Left ventricle myocardium inferior (tissue), 1 donor: Measurements from ENCODE around the gene SIK3. TPM values are rescaled to one million over a fixed set of nuclear protein-coding genes. Genes with fewer than 3 reads are reported as not detected.

ENCODE experiments used
- DNase-seq: peaks from one replicate; pipeline ENCODE4 v3.0.0-alpha.2; 2020
- H3K27ac ChIP-seq: fragments of 200-600 bp; replicated peaks from 2 replicates; pipeline ENCODE4 v1.8.0; 2021
- H3K27me3 ChIP-seq: fragments of 200-600 bp; 2 replicates; pipeline ENCODE4 v1.8.0; 2021; ENCODE audit warnings: low read depth
- H3K36me3 ChIP-seq: fragments of 200-600 bp; 2 replicates; pipeline ENCODE4 v1.8.0; 2021
- H3K4me1 ChIP-seq: fragments of 200-600 bp; 2 replicates; pipeline ENCODE4 v1.8.0; 2021
- H3K4me3 ChIP-seq: fragments of 200-600 bp; 2 replicates; pipeline ENCODE4 v1.8.0; 2021; ENCODE audit warnings: mild to moderate bottlenecking, moderate library complexity
- H3K9me3 ChIP-seq: fragments of 200-600 bp; replicated peaks from 2 replicates; pipeline ENCODE4 v1.8.0; 2021
- intact Hi-C: fragments of 100-400 bp; cut with micrococcal nuclease; formaldehyde crosslinking; loops from one replicate; pipeline ENCODE4 v1.11.0; 2022
- total RNA-seq: library from RNA; stranded (reverse); fragmentation: NEBNext Ultra II Directional; extraction: Animal tissue kit (Norgen Biotek cat#: 25700); gene quantifications from one replicate; pipeline ENCODE4 v1.2.1, GENCODE V29; 2021
- TF ChIP-seq, protein P1 (sequence below): fragments of 200-600 bp; IDR thresholded peaks from 2 replicates; pipeline ENCODE4 v1.8.0; 2021; ENCODE audit warnings: antibody characterized with exemption, mild to moderate bottlenecking, borderline replicate concordance
- donor health status: DM: no; HTN: yes; CAD: no; lungs with severe emphysema.

Gene SIK3
- total RNA-seq, 1 donor from 2014 or later = 36.3 TPM

DNA sequence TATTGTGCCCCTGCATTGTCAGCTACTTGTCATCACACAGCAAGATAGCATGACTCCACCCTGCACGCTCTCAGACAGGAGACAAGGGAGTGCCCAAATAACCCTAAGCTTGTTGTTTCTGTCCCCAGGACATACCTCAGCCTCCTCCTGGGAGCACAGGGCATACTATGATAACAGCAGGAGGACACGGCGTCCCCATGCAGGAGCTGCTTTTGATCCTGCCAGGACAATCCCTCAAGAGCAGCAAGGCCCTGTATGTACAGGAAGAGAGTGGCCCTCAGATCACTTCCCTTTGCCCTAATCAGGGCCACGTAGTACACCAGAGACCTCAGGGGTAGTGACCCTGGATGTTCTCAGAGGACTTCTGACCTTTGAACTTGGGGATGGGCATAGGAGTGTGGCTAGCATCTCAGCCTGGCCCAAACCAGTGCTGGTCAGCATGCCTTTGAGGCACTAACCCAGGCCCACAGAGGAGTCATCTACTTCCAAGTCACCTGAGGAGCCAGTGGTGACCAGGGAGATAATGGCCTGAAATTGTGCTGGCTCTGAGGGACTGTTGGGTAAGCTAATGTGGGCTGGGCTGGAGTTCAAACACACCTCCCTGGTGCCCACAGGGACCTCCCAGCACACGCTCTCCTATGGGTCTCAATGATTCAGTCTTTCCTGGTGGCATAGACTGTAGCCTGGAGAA, 284.3 kb downstream of the SIK3 start:
- Histone ChIP-seq H3K4me1 (peaks cover 4% of the 10 kb centered on the region), H3K4me3 (no peak overlapping the region), H3K27me3 (no peaks in the 10 kb centered on the region), H3K27ac (no peak overlapping the region), H3K36me3 (no peaks in the 10 kb centered on the region), H3K9me3 (no peaks in the 10 kb centered on the region)
- intact Hi-C loops = no loop called here
- TF ChIP-seq, protein P1, sequence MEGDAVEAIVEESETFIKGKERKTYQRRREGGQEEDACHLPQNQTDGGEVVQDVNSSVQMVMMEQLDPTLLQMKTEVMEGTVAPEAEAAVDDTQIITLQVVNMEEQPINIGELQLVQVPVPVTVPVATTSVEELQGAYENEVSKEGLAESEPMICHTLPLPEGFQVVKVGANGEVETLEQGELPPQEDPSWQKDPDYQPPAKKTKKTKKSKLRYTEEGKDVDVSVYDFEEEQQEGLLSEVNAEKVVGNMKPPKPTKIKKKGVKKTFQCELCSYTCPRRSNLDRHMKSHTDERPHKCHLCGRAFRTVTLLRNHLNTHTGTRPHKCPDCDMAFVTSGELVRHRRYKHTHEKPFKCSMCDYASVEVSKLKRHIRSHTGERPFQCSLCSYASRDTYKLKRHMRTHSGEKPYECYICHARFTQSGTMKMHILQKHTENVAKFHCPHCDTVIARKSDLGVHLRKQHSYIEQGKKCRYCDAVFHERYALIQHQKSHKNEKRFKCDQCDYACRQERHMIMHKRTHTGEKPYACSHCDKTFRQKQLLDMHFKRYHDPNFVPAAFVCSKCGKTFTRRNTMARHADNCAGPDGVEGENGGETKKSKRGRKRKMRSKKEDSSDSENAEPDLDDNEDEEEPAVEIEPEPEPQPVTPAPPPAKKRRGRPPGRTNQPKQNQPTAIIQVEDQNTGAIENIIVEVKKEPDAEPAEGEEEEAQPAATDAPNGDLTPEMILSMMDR = no peak
- no peak for DNase-seq

DNA sequence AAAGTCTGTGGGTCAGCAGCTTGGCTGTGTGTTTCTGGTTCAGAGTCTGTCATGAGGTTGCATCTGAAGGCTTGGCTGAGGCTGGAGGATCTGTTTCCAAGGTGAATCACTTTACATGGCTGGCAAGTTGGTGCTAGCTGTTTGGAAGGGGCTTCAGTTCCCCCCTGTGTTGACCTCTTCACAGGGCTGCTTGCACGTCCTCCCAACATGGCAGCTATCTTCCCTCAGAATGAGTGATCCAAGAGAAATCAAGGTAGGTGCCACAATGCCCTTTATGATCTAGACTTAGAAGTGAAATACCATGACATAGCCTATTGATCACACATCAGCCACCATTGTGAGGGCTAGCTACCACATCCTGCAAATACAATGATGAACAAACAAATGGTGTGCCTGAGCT, 285.1 kb downstream of the SIK3 start:
- Histone ChIP-seq H3K4me3 (no peak overlapping the region), H3K4me1 (peaks cover 4% of the 10 kb centered on the region), H3K27ac (no peak overlapping the region), H3K36me3 (no peaks in the 10 kb centered on the region), H3K27me3 (no peaks in the 10 kb centered on the region), H3K9me3 (no peaks in the 10 kb centered on the region)
- DNase-seq = no peak
- intact Hi-C loops = no loop called here
- TF ChIP-seq, protein P1 = no peak

DNA sequence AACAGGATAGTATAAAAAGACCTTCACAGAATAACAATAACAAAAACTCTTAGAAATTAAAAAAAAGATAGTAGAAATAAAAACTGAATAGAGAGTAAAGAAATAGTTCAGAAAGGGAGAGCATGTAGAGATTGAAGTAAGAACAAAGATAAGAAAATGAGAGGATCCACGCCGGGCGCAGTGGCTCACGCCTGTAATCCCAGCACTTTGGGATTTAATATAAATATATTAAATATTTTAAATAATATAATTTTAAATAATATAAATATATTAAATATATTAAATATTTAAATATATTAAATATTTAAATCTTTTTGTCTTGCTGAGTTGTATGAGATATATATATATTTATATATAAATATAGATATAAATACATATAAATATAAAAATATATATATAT, 286.1 kb downstream of the SIK3 start:
- H3K36me3 ChIP-seq = no peaks in the 10 kb centered on the region
- H3K27ac ChIP-seq = no peak overlapping the region
- DNase-seq = no peak
- TF ChIP-seq, protein P1 = no peak
- no peaks in the 10 kb centered on the region for H3K9me3 ChIP-seq
- H3K4me3 ChIP-seq = no peak overlapping the region
- no peaks in the 10 kb centered on the region for H3K27me3 ChIP-seq
- intact Hi-C loops = no loop called here
- H3K4me1 ChIP-seq = peaks cover 4% of the 10 kb centered on the region

DNA sequence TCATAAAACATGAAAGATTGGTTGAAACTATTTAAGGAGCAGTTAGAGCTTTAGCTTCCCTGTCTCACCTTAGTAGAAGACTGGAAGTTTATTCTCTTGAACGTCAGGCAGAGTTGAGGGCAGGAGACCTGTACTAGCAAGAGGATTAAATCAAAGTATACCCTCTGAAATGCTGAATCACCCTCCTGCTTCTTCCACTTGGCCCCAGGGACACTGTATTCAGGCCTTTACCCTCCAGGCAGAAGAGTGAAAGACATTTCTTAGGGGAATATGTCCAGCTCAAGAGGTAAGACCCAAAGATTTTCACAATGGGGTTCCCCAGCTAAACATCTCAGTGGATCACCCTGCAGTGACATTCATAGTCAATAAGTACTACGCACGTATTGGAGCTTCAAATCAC, 287.0 kb downstream of the SIK3 start:
- intact Hi-C loops = no loop called here
- DNase-seq = no peak
- Histone ChIP-seq H3K4me3 (no peak overlapping the region), H3K36me3 (no peaks in the 10 kb centered on the region), H3K4me1 (peaks cover 4% of the 10 kb centered on the region), H3K27ac (no peak overlapping the region), H3K27me3 (no peaks in the 10 kb centered on the region), H3K9me3 (no peaks in the 10 kb centered on the region)
- TF ChIP-seq, protein P1 = no peak

DNA sequence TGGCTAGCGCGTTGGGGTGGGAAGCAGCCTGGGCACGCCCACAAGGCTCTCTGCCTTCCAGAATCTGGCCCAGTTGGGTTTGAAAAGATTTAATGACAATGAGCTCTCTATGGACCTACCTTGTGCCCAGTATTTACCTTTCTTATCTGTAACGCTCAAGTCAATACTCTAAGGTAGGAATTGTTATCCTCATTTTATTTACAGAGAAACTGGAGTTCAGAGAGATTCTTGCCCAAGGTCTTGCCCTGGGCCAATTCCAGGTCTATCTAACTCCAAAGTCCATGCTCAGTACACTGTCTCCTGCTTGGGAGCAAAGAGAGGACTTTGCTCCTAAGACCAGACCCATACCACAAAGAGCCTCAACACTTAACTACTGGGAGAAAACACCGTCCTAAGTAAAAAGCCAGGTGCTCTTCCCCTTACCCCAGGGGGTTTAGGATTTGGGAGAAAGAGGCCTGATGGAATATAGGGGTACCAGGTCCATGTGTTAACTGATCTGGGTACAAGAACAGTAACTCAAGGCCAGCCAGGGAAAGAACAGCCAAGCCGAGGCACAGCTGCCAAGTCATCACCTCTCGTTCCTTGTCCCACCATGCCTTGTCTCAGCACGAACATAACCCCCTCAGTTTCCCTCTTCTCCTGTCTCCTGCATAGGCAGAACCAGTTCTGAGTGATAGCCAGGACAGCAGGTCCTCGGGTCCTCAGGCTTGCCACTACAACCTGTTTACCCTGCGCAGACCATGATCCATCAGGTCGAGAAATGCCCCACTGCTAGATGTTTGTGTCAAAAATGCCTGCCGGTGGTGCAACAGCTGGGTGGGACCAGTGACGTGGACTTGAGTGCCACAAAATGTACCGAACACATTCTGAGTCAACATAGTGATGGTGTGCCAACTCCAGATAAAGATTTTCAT, 289.7 kb downstream of the SIK3 start:
- Histone ChIP-seq H3K27ac (no peak overlapping the region), H3K4me1 (no peaks in the 10 kb centered on the region), H3K36me3 (no peaks in the 10 kb centered on the region), H3K4me3 (no peak overlapping the region), H3K9me3 (no peaks in the 10 kb centered on the region), H3K27me3 (no peaks in the 10 kb centered on the region)
- TF ChIP-seq, protein P1 = no peak
- no peak for DNase-seq
- intact Hi-C loops = no loop called here
